Right lobe of liver (tissue), 4 donors: Measurements from ENCODE around the gene C6orf136.

Experiments used
- POLR2A ChIP-seq: fragments of 450-650 bp; IDR thresholded peaks from one replicate; pipeline ENCODE4 v1.6.1; 2017; ENCODE audit warnings: antibody characterized with exemption, mild to moderate bottlenecking
- TF ChIP-seq, protein P1 (sequence below), 4 donors: fragments of 200-600 bp in 3 of 4; fragments of 450-650 bp in 1 of 4; IDR thresholded peaks; one replicate each; pipeline versions ENCODE4 v1.5.1 to v1.8.0; 2016 to 2022; ENCODE audit warnings: antibody characterized with exemption in 4 of 4, mild to moderate bottlenecking in 2 of 4
- donor health status: DM: no; HTN: no; CAD: no.
- donor health status: DM: no; HTN: no; CAD: no.
- donor health status: DM: no; HTN: yes; CAD: no.

DNA sequence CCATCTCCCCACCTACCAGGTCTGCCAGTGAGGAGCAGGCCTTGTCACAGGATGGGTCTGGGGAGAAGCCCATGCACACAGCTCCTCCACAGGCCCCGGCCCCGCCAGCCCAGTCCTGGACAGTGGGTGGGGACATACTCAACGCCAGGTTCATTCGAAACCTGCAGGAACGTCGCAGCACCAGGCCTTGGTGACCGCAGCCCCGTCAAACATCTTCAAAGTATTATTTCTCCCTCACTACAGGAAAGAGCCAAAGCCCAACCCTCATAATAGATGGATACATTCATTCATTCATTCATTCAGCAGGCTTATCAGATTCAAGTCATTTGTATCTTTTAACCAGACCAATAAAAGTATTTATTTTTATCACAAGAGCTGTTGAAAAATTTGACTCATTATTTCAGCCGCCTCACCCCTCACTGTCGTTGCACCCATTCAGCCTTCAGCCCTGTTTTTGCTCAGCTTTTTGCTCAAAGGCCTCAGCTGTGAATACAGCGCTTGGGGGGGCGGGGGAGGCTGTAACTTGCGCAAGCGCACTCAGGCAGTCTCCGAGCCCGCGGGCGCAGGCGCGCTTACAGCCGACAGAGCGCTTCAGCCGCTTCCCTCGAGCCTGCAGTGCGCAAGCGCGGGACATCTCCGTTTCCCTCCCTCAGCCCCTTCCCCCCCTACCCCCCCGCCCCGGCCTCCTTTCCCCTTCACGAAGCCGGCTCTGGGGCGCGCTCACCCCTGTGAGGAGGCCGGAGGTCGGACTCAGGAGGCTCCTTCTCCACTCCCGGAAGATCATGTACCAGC, at the start of gene C6orf136:
- TF ChIP-seq, protein P1, sequence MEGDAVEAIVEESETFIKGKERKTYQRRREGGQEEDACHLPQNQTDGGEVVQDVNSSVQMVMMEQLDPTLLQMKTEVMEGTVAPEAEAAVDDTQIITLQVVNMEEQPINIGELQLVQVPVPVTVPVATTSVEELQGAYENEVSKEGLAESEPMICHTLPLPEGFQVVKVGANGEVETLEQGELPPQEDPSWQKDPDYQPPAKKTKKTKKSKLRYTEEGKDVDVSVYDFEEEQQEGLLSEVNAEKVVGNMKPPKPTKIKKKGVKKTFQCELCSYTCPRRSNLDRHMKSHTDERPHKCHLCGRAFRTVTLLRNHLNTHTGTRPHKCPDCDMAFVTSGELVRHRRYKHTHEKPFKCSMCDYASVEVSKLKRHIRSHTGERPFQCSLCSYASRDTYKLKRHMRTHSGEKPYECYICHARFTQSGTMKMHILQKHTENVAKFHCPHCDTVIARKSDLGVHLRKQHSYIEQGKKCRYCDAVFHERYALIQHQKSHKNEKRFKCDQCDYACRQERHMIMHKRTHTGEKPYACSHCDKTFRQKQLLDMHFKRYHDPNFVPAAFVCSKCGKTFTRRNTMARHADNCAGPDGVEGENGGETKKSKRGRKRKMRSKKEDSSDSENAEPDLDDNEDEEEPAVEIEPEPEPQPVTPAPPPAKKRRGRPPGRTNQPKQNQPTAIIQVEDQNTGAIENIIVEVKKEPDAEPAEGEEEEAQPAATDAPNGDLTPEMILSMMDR (IDR thresholded peaks at IDR 0.05): no peak
- TF ChIP-seq POLR2A: no peak
